K562 (cell line): Measurements from ENCODE around the gene DAZAP1. TPM values are rescaled to one million over a fixed set of nuclear protein-coding genes. Genes with fewer than 3 reads are reported as not detected.

ENCODE experiments used
- ERF ChIP-seq: fragments of 450-650 bp; formaldehyde crosslinking; IDR thresholded peaks from 2 replicates; pipeline ENCODE4 v1.4.0; 2020; ENCODE audit warnings: mild to moderate bottlenecking, mixed read lengths
- FOXA3 ChIP-seq, 2 experiments: fragments of 450-650 bp in 1 of 2; sonication (generic) in 1 of 2; formaldehyde crosslinking; IDR thresholded peaks in 1 of 2; conservative IDR thresholded peaks in 1 of 2; 2 replicates each; pipeline versions ENCODE4 v1.4.0 to v1.8.0; 2020 to 2022; ENCODE audit warnings: mild to moderate bottlenecking in 2 of 2, missing genetic modification reagents in 1 of 2
- GATAD2A ChIP-seq: fragments of 450-650 bp; IDR thresholded peaks from 2 replicates; pipeline ENCODE4 v1.6.1; 2017
- HDAC3 ChIP-seq: fragments of 450-650 bp; IDR thresholded peaks from 2 replicates; pipeline ENCODE4 v1.6.1; 2018; ENCODE audit warnings: borderline replicate concordance, mild to moderate bottlenecking, moderate library complexity; ENCODE audit not compliant: partially characterized antibody
- HSF4 ChIP-seq: fragments of 250-450 bp; sonication (Bioruptor Pico); IDR thresholded peaks from 2 replicates; pipeline ENCODE4 v2.1.2; 2022; ENCODE audit warnings: mild to moderate bottlenecking, moderate library complexity, borderline replicate concordance
- MECOM ChIP-seq: fragments of 250-450 bp; sonication (Bioruptor Pico); IDR thresholded peaks from 2 replicates; pipeline ENCODE4 v1.8.0; 2022; ENCODE audit warnings: inconsistent platforms
- MED1 ChIP-seq: sonication (generic); formaldehyde crosslinking; IDR thresholded peaks from 2 replicates; pipeline ENCODE4 v1.8.1; 2023; ENCODE audit warnings: missing genetic modification reagents, borderline replicate concordance
- MYBL2 ChIP-seq, 2 experiments: fragments of 450-650 bp in 1 of 2; sonication (generic) in 1 of 2; formaldehyde crosslinking in 1 of 2; IDR thresholded peaks; 2 replicates each; pipeline versions ENCODE4 v1.6.1 to v1.8.1; 2017 to 2022; ENCODE audit warnings: borderline replicate concordance in 1 of 2, inconsistent platforms in 1 of 2, low read depth in 1 of 2, mild to moderate bottlenecking in 1 of 2, missing genetic modification reagents in 1 of 2, moderate library complexity in 1 of 2
- NFYB ChIP-seq: IDR thresholded peaks from 2 replicates; pipeline ENCODE4 v1.6.1; 2011; ENCODE audit warnings: mild to moderate bottlenecking, moderate library complexity; ENCODE audit not compliant: insufficient read length; ENCODE audit errors: extremely low read depth
- RCOR1 ChIP-seq, 2 experiments: IDR thresholded peaks; 2 replicates each; pipeline ENCODE4 v1.6.1; 2012; ENCODE audit warnings: low read depth in 2 of 2, low read length in 2 of 2, borderline replicate concordance in 1 of 2, improper control_type of control experiment in 1 of 2
- TAL1 ChIP-seq: fragments of 450-650 bp; IDR thresholded peaks from 2 replicates; pipeline ENCODE4 v1.6.1; 2016; ENCODE audit warnings: mild to moderate bottlenecking
- THRAP3 ChIP-seq: fragments of 450-650 bp; IDR thresholded peaks from 2 replicates; pipeline ENCODE4 v1.6.1; 2016; ENCODE audit warnings: mild to moderate bottlenecking, inconsistent platforms, borderline replicate concordance
- ZBTB7A ChIP-seq: IDR thresholded peaks from 2 replicates; pipeline ENCODE4 v1.6.1; 2011; ENCODE audit warnings: low read depth, mild to moderate bottlenecking, low read length, moderate library complexity, borderline replicate concordance; ENCODE audit not compliant: control insufficient read depth
- ZNF384 ChIP-seq: IDR thresholded peaks from 2 replicates; pipeline ENCODE4 v1.6.1; 2012; ENCODE audit warnings: low read depth, low read length, improper control_type of control experiment
- ZNF551 ChIP-seq: fragments of 250-450 bp; sonication (Bioruptor Pico); IDR thresholded peaks from 2 replicates; pipeline ENCODE4 v1.5.0; 2021; ENCODE audit warnings: mild to moderate bottlenecking, moderate library complexity
- ZZZ3 ChIP-seq: fragments of 450-650 bp; IDR thresholded peaks from 2 replicates; pipeline ENCODE4 v1.6.1; 2016; ENCODE audit warnings: antibody characterized with exemption, mild to moderate bottlenecking, moderate library complexity
- polyA plus RNA-seq, 8 experiments: library from polyadenylated mRNA; depleted of rRNA in 4 of 8; stranded (reverse) in 5 of 8; unstranded in 3 of 8; fragments of >200 nt; fragmentation: Nextera tagmentation in 2 of 8; fragmentation: Illumina TruSeq in 1 of 8; extraction: Ambion mirVana in 2 of 8; extraction: Trizol in 1 of 8; gene quantifications; 2 replicates each; pipeline versions ENCODE4 v1.2.1 to v1.2.3, GENCODE V29; 2011 to 2014; ENCODE audit warnings: inconsistent platforms in 1 of 8, missing spikeins in 1 of 8
- total RNA-seq, 7 experiments: library from RNA; depleted of rRNA in 6 of 7; stranded (reverse); fragments of >200 nt in 6 of 7; fragmentation: Illumina TruSeq in 2 of 7; extraction: Trizol in 2 of 7; gene quantifications; 2 replicates each; pipeline versions ENCODE4 v1.2.1 to v1.2.3, GENCODE V29; 2011 to 2021; ENCODE audit warnings: low replicate concordance in 1 of 7
- TF ChIP-seq, protein P1 (sequence below), 2 experiments: IDR thresholded peaks; 2 replicates each; pipeline ENCODE4 v1.6.1; 2011; ENCODE audit warnings: borderline replicate concordance in 1 of 2, control low read depth in 1 of 2, low read depth in 1 of 2, low read length in 1 of 2, mild to moderate bottlenecking in 1 of 2, mixed read lengths in 1 of 2, moderate library complexity in 1 of 2; ENCODE audit not compliant: insufficient read depth in 1 of 2, insufficient read length in 1 of 2, poor library complexity in 1 of 2, severe bottlenecking in 1 of 2; ENCODE audit errors: extremely low read depth in 1 of 2
- TF ChIP-seq, protein P2 (sequence below): fragments of 250-450 bp; sonication (Bioruptor Pico); IDR thresholded peaks from 2 replicates; pipeline ENCODE4 v1.5.0; 2020; ENCODE audit warnings: mild to moderate bottlenecking, borderline replicate concordance
- TF ChIP-seq, protein P3 (sequence below): fragments of 200-800 bp; sonication (Bioruptor generic); IDR thresholded peaks from 2 replicates; pipeline ENCODE4 v1.6.1; 2017; ENCODE audit warnings: missing genetic modification characterization, missing compliant biosample characterization
- TF ChIP-seq, protein P4 (sequence below), 2 experiments: fragments of 450-650 bp; conservative IDR thresholded peaks; 2 replicates each; pipeline ENCODE4 v1.6.1; 2017; ENCODE audit warnings: mild to moderate bottlenecking in 2 of 2, moderate library complexity in 2 of 2

Gene DAZAP1
- total and polyA plus RNA-seq, 9 of the 15 experiments (the other 6 are each of a cell fraction or from before 2014, with no cell fraction given) = 10.8 to 289 (median 142) TPM

DNA sequence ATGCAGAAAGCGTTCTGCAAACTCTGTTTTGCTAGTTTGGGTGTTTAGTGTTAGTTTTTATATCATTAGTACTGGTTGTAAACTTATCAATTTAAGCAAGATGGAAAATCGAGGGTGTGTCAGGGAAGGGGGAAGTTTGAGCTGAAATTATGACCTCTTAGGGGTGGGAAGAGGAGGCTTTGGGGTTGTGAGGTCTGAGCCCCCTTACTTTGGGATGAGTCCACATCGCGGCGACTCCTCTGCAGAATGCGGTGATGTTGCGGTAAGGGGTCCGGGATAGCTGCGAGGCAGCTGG lies 24.4 kb upstream of the DAZAP1 start (continued):
- TF ChIP-seq HSF4 (CRISPR knock-in tag) = no peak
- TF ChIP-seq, protein P1, sequence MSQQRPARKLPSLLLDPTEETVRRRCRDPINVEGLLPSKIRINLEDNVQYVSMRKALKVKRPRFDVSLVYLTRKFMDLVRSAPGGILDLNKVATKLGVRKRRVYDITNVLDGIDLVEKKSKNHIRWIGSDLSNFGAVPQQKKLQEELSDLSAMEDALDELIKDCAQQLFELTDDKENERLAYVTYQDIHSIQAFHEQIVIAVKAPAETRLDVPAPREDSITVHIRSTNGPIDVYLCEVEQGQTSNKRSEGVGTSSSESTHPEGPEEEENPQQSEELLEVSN (IDR thresholded peaks at IDR 0.05; ENCODE audit: borderline replicate concordance in 1 of 2, extremely low read depth in 1 of 2, insufficient read depth in 1 of 2, insufficient read length in 1 of 2, low read depth in 1 of 2, low read length in 1 of 2, poor library complexity in 1 of 2, severe bottlenecking in 1 of 2) = peak in 1 of 2 experiments; percentile 32
- TF ChIP-seq MECOM (CRISPR knock-in tag) = no peak
- TF ChIP-seq FOXA3 (CRISPR knock-in tag; conservative IDR thresholded peaks at IDR 0.05 in 1 of 2, IDR thresholded peaks at IDR 0.05 in 1 of 2) = no peak
- TF ChIP-seq, protein P2, sequence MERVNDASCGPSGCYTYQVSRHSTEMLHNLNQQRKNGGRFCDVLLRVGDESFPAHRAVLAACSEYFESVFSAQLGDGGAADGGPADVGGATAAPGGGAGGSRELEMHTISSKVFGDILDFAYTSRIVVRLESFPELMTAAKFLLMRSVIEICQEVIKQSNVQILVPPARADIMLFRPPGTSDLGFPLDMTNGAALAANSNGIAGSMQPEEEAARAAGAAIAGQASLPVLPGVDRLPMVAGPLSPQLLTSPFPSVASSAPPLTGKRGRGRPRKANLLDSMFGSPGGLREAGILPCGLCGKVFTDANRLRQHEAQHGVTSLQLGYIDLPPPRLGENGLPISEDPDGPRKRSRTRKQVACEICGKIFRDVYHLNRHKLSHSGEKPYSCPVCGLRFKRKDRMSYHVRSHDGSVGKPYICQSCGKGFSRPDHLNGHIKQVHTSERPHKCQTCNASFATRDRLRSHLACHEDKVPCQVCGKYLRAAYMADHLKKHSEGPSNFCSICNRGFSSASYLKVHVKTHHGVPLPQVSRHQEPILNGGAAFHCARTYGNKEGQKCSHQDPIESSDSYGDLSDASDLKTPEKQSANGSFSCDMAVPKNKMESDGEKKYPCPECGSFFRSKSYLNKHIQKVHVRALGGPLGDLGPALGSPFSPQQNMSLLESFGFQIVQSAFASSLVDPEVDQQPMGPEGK (CRISPR knock-in tag) = no peak
- TF ChIP-seq, protein P3, sequence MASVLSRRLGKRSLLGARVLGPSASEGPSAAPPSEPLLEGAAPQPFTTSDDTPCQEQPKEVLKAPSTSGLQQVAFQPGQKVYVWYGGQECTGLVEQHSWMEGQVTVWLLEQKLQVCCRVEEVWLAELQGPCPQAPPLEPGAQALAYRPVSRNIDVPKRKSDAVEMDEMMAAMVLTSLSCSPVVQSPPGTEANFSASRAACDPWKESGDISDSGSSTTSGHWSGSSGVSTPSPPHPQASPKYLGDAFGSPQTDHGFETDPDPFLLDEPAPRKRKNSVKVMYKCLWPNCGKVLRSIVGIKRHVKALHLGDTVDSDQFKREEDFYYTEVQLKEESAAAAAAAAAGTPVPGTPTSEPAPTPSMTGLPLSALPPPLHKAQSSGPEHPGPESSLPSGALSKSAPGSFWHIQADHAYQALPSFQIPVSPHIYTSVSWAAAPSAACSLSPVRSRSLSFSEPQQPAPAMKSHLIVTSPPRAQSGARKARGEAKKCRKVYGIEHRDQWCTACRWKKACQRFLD (CRISPR knock-in tag) = no peak
- TF ChIP-seq ZNF384 = no peak
- no peak for TF ChIP-seq RCOR1 (IDR thresholded peaks at IDR 0.05; ENCODE audit: borderline replicate concordance in 1 of 2, low read depth in 2 of 2, low read length in 2 of 2)
- TF ChIP-seq NFYB = peak; percentile 21
- no peak for TF ChIP-seq MED1
- no peak for TF ChIP-seq HDAC3
- no peak for TF ChIP-seq GATAD2A
- no peak for TF ChIP-seq ZBTB7A
- no peak for TF ChIP-seq ZZZ3
- TF ChIP-seq MYBL2 (IDR thresholded peaks at IDR 0.05; ENCODE audit: low read depth) = no peak
- TF ChIP-seq MYBL2 (CRISPR knock-in tag; IDR thresholded peaks at IDR 0.05; ENCODE audit: borderline replicate concordance) = no peak
- 0 out of 2 replicates have a peak, but pooled peaks have one; percentile 4 for TF ChIP-seq TAL1
- TF ChIP-seq ERF (CRISPR knock-in tag) = peak; percentile 22; the same call in 1 of the 2 replicates
- TF ChIP-seq, protein P4, sequence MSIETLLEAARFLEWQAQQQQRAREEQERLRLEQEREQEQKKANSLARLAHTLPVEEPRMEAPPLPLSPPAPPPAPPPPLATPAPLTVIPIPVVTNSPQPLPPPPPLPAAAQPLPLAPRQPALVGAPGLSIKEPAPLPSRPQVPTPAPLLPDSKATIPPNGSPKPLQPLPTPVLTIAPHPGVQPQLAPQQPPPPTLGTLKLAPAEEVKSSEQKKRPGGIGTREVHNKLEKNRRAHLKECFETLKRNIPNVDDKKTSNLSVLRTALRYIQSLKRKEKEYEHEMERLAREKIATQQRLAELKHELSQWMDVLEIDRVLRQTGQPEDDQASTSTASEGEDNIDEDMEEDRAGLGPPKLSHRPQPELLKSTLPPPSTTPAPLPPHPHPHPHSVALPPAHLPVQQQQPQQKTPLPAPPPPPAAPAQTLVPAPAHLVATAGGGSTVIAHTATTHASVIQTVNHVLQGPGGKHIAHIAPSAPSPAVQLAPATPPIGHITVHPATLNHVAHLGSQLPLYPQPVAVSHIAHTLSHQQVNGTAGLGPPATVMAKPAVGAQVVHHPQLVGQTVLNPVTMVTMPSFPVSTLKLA (conservative IDR thresholded peaks at IDR 0.05) = no peak
- no peak for TF ChIP-seq ZNF551 (CRISPR knock-in tag)
- peak; percentile 43; the same call in 1 of the 2 replicates for TF ChIP-seq THRAP3
- TF ChIP-seq, all 486 proteins: peak for 5
